Gastroesophageal sphincter (tissue), 4 donors: ENCODE results near the gene MALT1. TPM values are rescaled to one million over a fixed set of nuclear protein-coding genes. Genes with fewer than 3 reads are reported as not detected.

Source experiments
- ATAC-seq: fragments of 150-250 bp; one replicate; pipeline ENCODE4 v1.9.1; 2016; ENCODE audit warnings: mild to moderate bottlenecking, moderate library complexity
- H3K27ac ChIP-seq, 4 donors: fragments of 200-600 bp; sonication (generic) in 3 of 4; 1 replicate in 3 of 4; 2 replicates in 1 of 4; pipeline ENCODE4 v1.5.1; 2016 to 2019
- H3K27me3 ChIP-seq: fragments of 200-600 bp; sonication (generic); one replicate; pipeline ENCODE4 v1.5.1; 2019
- H3K36me3 ChIP-seq, 2 donors: fragments of 200-600 bp; sonication (generic); one replicate each; pipeline ENCODE4 v1.5.1; 2019; ENCODE audit warnings: control low read depth in 1 of 2
- H3K4me1 ChIP-seq, 3 donors: fragments of 200-600 bp; sonication (generic); 1 replicate in 2 of 3; 2 replicates in 1 of 3; pipeline ENCODE4 v1.5.1; 2016 to 2019; ENCODE audit warnings: control low read depth in 2 of 3
- H3K4me3 ChIP-seq, 2 donors: fragments of 200-600 bp; sonication (generic); one replicate each; pipeline ENCODE4 v1.5.1; 2019; ENCODE audit warnings: mild to moderate bottlenecking in 1 of 2, moderate library complexity in 1 of 2
- H3K9me3 ChIP-seq, 3 donors: fragments of 200-600 bp; sonication (generic); one replicate each; pipeline ENCODE4 v1.5.1; 2017 to 2019; ENCODE audit warnings: control low read depth in 2 of 3
- EP300 ChIP-seq: sonication (generic); formaldehyde crosslinking; IDR thresholded peaks from one replicate; pipeline ENCODE4 v1.6.1; 2017; ENCODE audit warnings: antibody characterized with exemption, mild to moderate bottlenecking
- POLR2A ChIP-seq, 2 donors: fragments of 450-650 bp; IDR thresholded peaks; one replicate each; pipeline ENCODE4 v1.6.1; 2017; ENCODE audit warnings: antibody characterized with exemption in 2 of 2, mild to moderate bottlenecking in 2 of 2, moderate library complexity in 1 of 2
- POLR2AphosphoS5 ChIP-seq: sonication (generic); formaldehyde crosslinking; IDR thresholded peaks from one replicate; pipeline ENCODE4 v1.6.1; 2017; ENCODE audit warnings: antibody characterized with exemption
- WGBS, 2 donors: methylation state at CpG; one replicate each; pipeline ENCODE4 v1.1.5; 2018; ENCODE audit warnings: low coverage in 1 of 2; 5-methylcytosine and 5-hydroxymethylcytosine counted together
- total RNA-seq, 4 donors: library from RNA; depleted of rRNA; stranded (reverse); fragments of >200 nt; gene quantifications; one replicate each; pipeline ENCODE4 v1.1.0, GENCODE V29; 2016
- TF ChIP-seq, protein P1 (sequence below), 4 experiments: fragments of 200-600 bp in 2 of 4; fragments of 450-650 bp in 2 of 4; sonication (generic) in 1 of 4; IDR thresholded peaks; one replicate each; pipeline ENCODE4 v1.5.1; 2017 to 2019; ENCODE audit warnings: antibody characterized with exemption in 4 of 4, mild to moderate bottlenecking in 2 of 4, moderate library complexity in 2 of 4

Gene MALT1
- total RNA-seq, 4 donors from 2014 or later = 19.4 to 26.6 (median 24.1) TPM

DNA sequence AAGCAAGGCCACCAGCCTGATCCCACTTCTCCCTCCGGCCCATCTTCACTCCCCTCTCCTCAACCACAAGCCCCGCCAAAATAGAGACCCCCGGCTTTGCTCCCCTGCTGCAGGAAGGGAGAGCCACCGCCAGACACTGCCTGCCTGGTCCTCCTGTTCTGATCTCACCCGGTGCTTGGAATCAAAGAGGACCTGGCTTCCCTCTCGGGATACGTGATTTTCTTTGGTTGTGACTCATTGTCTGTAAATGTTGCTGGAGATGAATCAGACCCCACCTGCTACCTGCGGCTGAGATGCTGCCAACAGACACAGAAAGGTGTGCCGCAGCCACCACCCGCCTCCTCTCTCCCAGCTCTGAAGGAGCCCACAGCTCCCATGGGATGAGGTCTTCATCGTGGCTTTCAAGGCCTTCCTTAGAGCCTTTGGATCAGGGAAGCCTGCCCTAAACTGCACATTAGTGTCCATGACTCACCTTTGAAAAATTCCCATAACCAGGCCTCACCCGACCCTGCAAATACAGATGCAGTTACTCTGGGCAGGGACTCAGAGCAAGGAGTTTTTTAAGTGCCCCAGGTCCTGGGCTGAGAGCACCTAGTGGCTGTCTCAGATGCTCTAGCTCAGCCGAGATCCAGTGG is 114.0 kb downstream of the MALT1 start:
- Histone ChIP-seq H3K36me3 (no peaks in the 10 kb centered on the region), H3K27ac (no peak overlapping the region), H3K27me3 (no peaks in the 10 kb centered on the region), H3K9me3 (no peaks in the 10 kb centered on the region), H3K4me3 (no peak overlapping the region), H3K4me1 (peaks cover 0 to 8% (median 7%) of the 10 kb centered on the region in 3 donors)
- WGBS, 2 donors = 40% methylated on average over 3 of the region's 13 CpGs; no CpG with 5 or more reads in 1 of the 2 donors
- ATAC-seq = no peak
- no peak for TF ChIP-seq POLR2A (IDR thresholded peaks at IDR 0.05)
- no peak for TF ChIP-seq POLR2AphosphoS5
- no peak for TF ChIP-seq EP300
- TF ChIP-seq, protein P1, sequence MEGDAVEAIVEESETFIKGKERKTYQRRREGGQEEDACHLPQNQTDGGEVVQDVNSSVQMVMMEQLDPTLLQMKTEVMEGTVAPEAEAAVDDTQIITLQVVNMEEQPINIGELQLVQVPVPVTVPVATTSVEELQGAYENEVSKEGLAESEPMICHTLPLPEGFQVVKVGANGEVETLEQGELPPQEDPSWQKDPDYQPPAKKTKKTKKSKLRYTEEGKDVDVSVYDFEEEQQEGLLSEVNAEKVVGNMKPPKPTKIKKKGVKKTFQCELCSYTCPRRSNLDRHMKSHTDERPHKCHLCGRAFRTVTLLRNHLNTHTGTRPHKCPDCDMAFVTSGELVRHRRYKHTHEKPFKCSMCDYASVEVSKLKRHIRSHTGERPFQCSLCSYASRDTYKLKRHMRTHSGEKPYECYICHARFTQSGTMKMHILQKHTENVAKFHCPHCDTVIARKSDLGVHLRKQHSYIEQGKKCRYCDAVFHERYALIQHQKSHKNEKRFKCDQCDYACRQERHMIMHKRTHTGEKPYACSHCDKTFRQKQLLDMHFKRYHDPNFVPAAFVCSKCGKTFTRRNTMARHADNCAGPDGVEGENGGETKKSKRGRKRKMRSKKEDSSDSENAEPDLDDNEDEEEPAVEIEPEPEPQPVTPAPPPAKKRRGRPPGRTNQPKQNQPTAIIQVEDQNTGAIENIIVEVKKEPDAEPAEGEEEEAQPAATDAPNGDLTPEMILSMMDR (IDR thresholded peaks at IDR 0.05) = no peak

DNA sequence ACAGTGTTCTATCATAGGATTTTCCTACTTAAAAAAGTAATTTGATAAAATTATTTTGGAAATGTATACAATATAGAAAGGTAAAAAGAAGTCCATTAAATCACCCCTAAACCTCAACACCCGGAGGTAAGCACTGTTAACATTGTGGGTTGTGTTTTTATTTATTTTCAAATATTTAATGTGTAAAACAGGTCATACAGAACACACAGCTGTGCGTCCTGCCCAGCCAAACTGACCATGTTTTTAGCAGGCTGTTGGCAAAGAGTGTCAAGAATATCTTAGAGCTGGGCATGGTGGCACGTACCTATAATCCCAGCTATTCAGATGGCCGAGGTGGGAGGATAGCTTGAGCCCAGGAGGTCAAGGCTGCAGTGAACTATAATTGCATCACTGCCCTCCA is 114.6 kb downstream of the MALT1 start:
- Histone ChIP-seq H3K9me3 (no peaks in the 10 kb centered on the region), H3K27ac (no peak overlapping the region), H3K4me1 (peaks cover 0 to 8% (median 7%) of the 10 kb centered on the region in 3 donors), H3K36me3 (no peaks in the 10 kb centered on the region), H3K27me3 (no peaks in the 10 kb centered on the region), H3K4me3 (no peak overlapping the region)
- no peak for ATAC-seq
- 70 to 100% methylated on average over 4 of the region's 4 CpGs for WGBS, 2 donors
- TF ChIP-seq POLR2AphosphoS5 = no peak
- TF ChIP-seq, protein P1 (IDR thresholded peaks at IDR 0.05) = no peak
- no peak for TF ChIP-seq EP300
- TF ChIP-seq POLR2A (IDR thresholded peaks at IDR 0.05) = no peak

DNA sequence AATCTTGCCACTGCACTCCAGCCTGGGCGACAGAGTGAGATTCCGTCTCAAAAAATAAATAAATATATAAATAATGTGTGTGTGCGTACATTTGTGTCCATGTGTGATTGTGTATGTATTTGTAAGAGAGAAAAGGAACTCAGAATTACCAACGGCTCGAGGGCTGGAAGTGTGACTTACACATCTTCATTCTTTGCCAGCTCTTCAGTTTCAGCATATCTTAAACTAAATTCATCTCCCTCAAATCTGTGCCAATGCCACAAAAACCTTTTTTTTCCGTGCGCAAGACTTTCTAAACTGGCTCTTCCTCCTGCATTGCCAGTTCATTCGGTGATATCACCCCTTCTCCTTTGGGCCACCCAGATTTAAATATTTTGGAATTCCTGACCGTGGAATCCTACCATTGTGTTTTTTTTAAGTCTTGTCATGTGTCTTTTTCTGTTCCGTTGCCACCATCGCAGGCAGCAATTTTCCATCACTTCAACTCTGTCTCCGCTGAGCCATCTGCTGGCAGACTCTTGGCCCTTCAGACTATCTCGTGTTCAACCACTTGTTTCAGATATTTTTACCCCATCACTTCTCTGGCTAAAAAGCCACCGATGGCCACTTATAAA is 116.4 kb downstream of the MALT1 start:
- no peaks in the 10 kb centered on the region for H3K36me3 ChIP-seq
- peak overlapping the region in 1 of 4 donors; percentile 36 for H3K27ac ChIP-seq
- H3K4me3 ChIP-seq = no peak overlapping the region
- peaks cover 0 to 8% (median 7%) of the 10 kb centered on the region in 3 donors for H3K4me1 ChIP-seq
- no peaks in the 10 kb centered on the region for H3K9me3 ChIP-seq
- H3K27me3 ChIP-seq = no peaks in the 10 kb centered on the region
- TF ChIP-seq POLR2AphosphoS5 (no peak), POLR2A (IDR thresholded peaks at IDR 0.05) (no peak), EP300 (no peak)
- TF ChIP-seq, protein P1 (IDR thresholded peaks at IDR 0.05) = no peak
- no peak for ATAC-seq
- 88 to 90% methylated on average over 12 to 14 of the region's 14 CpGs for WGBS, 2 donors

DNA sequence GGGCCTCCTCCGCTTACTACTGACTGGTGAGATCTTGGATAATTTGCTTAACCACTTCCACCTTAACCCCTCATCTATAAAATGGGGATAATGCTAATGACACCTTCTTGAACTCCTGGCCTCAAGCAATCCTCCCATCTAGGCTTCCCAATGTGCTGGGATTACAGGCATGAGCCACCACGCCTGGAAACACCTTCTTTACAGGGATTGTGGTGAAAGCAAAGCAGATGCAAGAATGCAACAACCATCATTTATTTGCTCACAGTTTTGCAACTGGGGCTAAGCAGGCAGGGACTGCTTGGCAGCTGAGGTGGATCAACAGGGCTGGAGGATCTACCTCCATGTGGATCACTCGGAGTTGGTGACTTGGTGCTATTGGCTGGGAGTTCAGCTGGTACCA is 117.2 kb downstream of the MALT1 start:
- 100% methylated on average over 1 of the region's 3 CpGs for WGBS, 2 donors
- H3K4me1 ChIP-seq = peaks cover 0 to 8% (median 7%) of the 10 kb centered on the region in 3 donors
- H3K9me3 ChIP-seq = no peaks in the 10 kb centered on the region
- no peaks in the 10 kb centered on the region for H3K36me3 ChIP-seq
- no peak overlapping the region for H3K4me3 ChIP-seq
- H3K27ac ChIP-seq = peak overlapping the region in 3 of 4 donors; percentile 33 to 60 (median 36)
- no peak for ATAC-seq
- H3K27me3 ChIP-seq = no peaks in the 10 kb centered on the region
- TF ChIP-seq EP300 (no peak), POLR2A (IDR thresholded peaks at IDR 0.05) (no peak), POLR2AphosphoS5 (no peak)
- TF ChIP-seq, protein P1 (IDR thresholded peaks at IDR 0.05) = no peak
